A549 (cell line): ENCODE measurements around the gene SLC22A14. TPM values are rescaled to one million over a fixed set of nuclear protein-coding genes. Genes with fewer than 3 reads are reported as not detected.

ENCODE experiments used
- ATAC-seq, 2 experiments: fragments of 200-7000 bp in 1 of 2; fragments of >200 bp in 1 of 2; cut with Nextera tagmentation in 1 of 2; cut with Tn5 transposase in 1 of 2; 3 replicates each; pipeline versions ENCODE4 v1.8.0 to v1.9.1; 2018 to 2020; ENCODE audit warnings: mild to moderate bottlenecking in 1 of 2, moderate library complexity in 1 of 2
- CTCF ChIA-PET: fragments of 300-600 bp; sonication (Branson Sonifier 250); formaldehyde crosslinking; extraction: SDS; loops from one replicate; lab custom pipeline; 2021; ENCODE audit warnings: antibody characterized with exemption, inconsistent platforms; lab: Yijun Ruan, JAX
- POLR2A ChIA-PET: fragments of 350-600 bp; formaldehyde crosslinking; extraction: SDS; loops from one replicate; lab custom pipeline; 2021; ENCODE audit warnings: antibody characterized with exemption, inconsistent platforms; lab: Yijun Ruan, JAX
- DNase-seq, 2 experiments: peaks; one replicate each; pipeline versions ENCODE4 v3.0.0 to v3.0.0-alpha.2; 2011 to 2016; ENCODE audit warnings: low read depth in 1 of 2, low spot score in 1 of 2
- FAIRE-seq: peaks from 2 replicates; lab custom pipeline; 2011; peaks lifted over from hg19 to GRCh38; lab: Jason Lieb, UNC
- H3K27ac ChIP-seq, 2 experiments: fragments of >200 bp; sonication (Bioruptor Twin); formaldehyde crosslinking; 3 replicates each; pipeline ENCODE4 v1.5.1; 2016 to 2017
- H3K4me1 ChIP-seq: fragments of >200 bp; sonication (Bioruptor Twin); formaldehyde crosslinking; 3 replicates; pipeline ENCODE4 v1.6.1; 2016
- H3K4me2 ChIP-seq: fragments of >200 bp; sonication (Bioruptor Twin); formaldehyde crosslinking; 3 replicates; pipeline ENCODE4 v1.6.1; 2016
- H3K4me3 ChIP-seq: fragments of >200 bp; sonication (Bioruptor Twin); formaldehyde crosslinking; 3 replicates; pipeline ENCODE4 v1.5.1; 2016
- H3K9me3 ChIP-seq: fragments of >200 bp; sonication (Bioruptor Twin); formaldehyde crosslinking; 3 replicates; pipeline ENCODE4 v1.6.1; 2016
- CBX2 ChIP-seq: fragments of 200-600 bp; sonication (generic); IDR thresholded peaks from 2 replicates; pipeline ENCODE4 v1.6.1; 2016; ENCODE audit warnings: low read depth, mild to moderate bottlenecking, borderline replicate concordance
- CEBPB ChIP-seq, 2 experiments: fragments of >200 bp in 1 of 2; sonication (Bioruptor Twin) in 1 of 2; formaldehyde crosslinking in 1 of 2; IDR thresholded peaks; 2 replicates each; pipeline ENCODE4 v1.6.1; 2012 to 2016
- CHD2 ChIP-seq: fragments of 150-350 bp; IDR thresholded peaks from 2 replicates; pipeline ENCODE4 v1.6.1; 2014; ENCODE audit warnings: low read length; ENCODE audit not compliant: partially characterized antibody
- EHF ChIP-seq: fragments of 250-450 bp; sonication (Bioruptor Pico); IDR thresholded peaks from 2 replicates; pipeline ENCODE4 v1.5.0; 2020; ENCODE audit warnings: mild to moderate bottlenecking
- ELK1 ChIP-seq: fragments of 150-350 bp; IDR thresholded peaks from 2 replicates; pipeline ENCODE4 v1.6.1; 2014; ENCODE audit warnings: low read depth, mild to moderate bottlenecking, low read length
- FOSB ChIP-seq: fragments of 250-450 bp; sonication (Bioruptor Pico); IDR thresholded peaks from 2 replicates; pipeline ENCODE4 v1.5.0; 2020; ENCODE audit warnings: mild to moderate bottlenecking, moderate library complexity
- FOSL2 ChIP-seq, 2 experiments: fragments of 450-650 bp in 1 of 2; fragments of >200 bp in 1 of 2; sonication (Bioruptor Twin) in 1 of 2; formaldehyde crosslinking; IDR thresholded peaks; 2 replicates each; pipeline versions ENCODE4 v1.5.0 to v1.6.1; 2016 to 2020; ENCODE audit warnings: mild to moderate bottlenecking in 1 of 2, moderate library complexity in 1 of 2
- HMGXB4 ChIP-seq: fragments of 250-450 bp; sonication (Bioruptor Pico); IDR thresholded peaks from 2 replicates; pipeline ENCODE4 v1.5.0; 2021; ENCODE audit warnings: mild to moderate bottlenecking, moderate library complexity, borderline replicate concordance
- HOXA7 ChIP-seq: fragments of 250-450 bp; sonication (Bioruptor Pico); IDR thresholded peaks from 2 replicates; pipeline ENCODE4 v1.5.0; 2020; ENCODE audit warnings: mild to moderate bottlenecking, moderate library complexity
- HOXB13 ChIP-seq: fragments of 250-450 bp; sonication (Bioruptor Pico); IDR thresholded peaks from 2 replicates; pipeline ENCODE4 v1.5.0; 2020; ENCODE audit warnings: low read depth, mild to moderate bottlenecking, moderate library complexity
- HOXB5 ChIP-seq: fragments of 250-450 bp; sonication (Bioruptor Pico); IDR thresholded peaks from 2 replicates; pipeline ENCODE4 v1.5.0; 2020; ENCODE audit warnings: mild to moderate bottlenecking, moderate library complexity
- KDM1A ChIP-seq: fragments of 200-600 bp; sonication (generic); IDR thresholded peaks from 2 replicates; pipeline ENCODE4 v1.6.1; 2016; ENCODE audit warnings: low read depth, mild to moderate bottlenecking
- MYC ChIP-seq: IDR thresholded peaks from 2 replicates; pipeline ENCODE4 v1.6.1; 2012; ENCODE audit warnings: mild to moderate bottlenecking, inconsistent platforms, low read length, improper control_type of control experiment, borderline replicate concordance
- NR3C1 ChIP-seq: fragments of >200 bp; sonication (Bioruptor Twin); formaldehyde crosslinking; IDR thresholded peaks from 3 replicates; pipeline ENCODE4 v1.6.1; 2017
- PBX3 ChIP-seq: IDR thresholded peaks from 2 replicates; pipeline ENCODE4 v1.6.1; 2012
- POLR2A ChIP-seq: IDR thresholded peaks from 2 replicates; pipeline ENCODE4 v1.6.1; 2012; ENCODE audit warnings: mild to moderate bottlenecking, low read length
- REST ChIP-seq: fragments of 200-600 bp; sonication (generic); IDR thresholded peaks from 2 replicates; pipeline ENCODE4 v1.6.1; 2016; ENCODE audit warnings: antibody characterized with exemption, mild to moderate bottlenecking, moderate library complexity
- SMC3 ChIP-seq: fragments of >200 bp; sonication (Bioruptor Twin); formaldehyde crosslinking; IDR thresholded peaks from 3 replicates; pipeline ENCODE4 v1.6.1; 2018; ENCODE audit warnings: inconsistent platforms
- TFCP2L1 ChIP-seq: fragments of 250-450 bp; sonication (Bioruptor Pico); IDR thresholded peaks from 2 replicates; pipeline ENCODE4 v1.5.0; 2021; ENCODE audit warnings: mild to moderate bottlenecking
- USF2 ChIP-seq: fragments of 450-650 bp; IDR thresholded peaks from 2 replicates; pipeline ENCODE4 v1.6.1; 2014; ENCODE audit warnings: antibody characterized with exemption
- WGBS: methylation state at CpG from one replicate; pipeline ENCODE4 v1.1.6; 2017; ENCODE audit errors: missing lambda C conversion rate; 5-methylcytosine and 5-hydroxymethylcytosine counted together
- polyA plus RNA-seq, 4 experiments: library from polyadenylated mRNA; depleted of rRNA in 3 of 4; stranded (reverse); fragments of >200 nt; fragmentation: RNase III in 1 of 4; extraction: RNeasy Plus Mini Kit Qiagen cat#74134 plus additional on column Dnase treatment in 1 of 4; gene quantifications; 2 replicates in 3 of 4; 3 replicates in 1 of 4; pipeline ENCODE4 v1.2.3, GENCODE V29; 2011 to 2017

Gene SLC22A14
- polyA plus RNA-seq, 2 of the 4 experiments (the other 2 are of a cell fraction) = 0.04 TPM; not detected in 1

- no peaks in the 10 kb centered on the region for H3K9me3 ChIP-seq
- POLR2A ChIA-PET = no interaction called here
- no peak overlapping the region for H3K4me2 ChIP-seq
- TF ChIP-seq POLR2A (no peak), TFCP2L1 (no peak), NR3C1 (no peak), CBX2 (no peak), HOXB5 (CRISPR knock-in tag) (no peak), ELK1 (no peak), PBX3 (no peak), HOXA7 (CRISPR knock-in tag) (no peak), FOSL2 (IDR thresholded peaks at IDR 0.05) (no peak), FOSL2 (CRISPR knock-in tag; IDR thresholded peaks at IDR 0.05) (no peak), CEBPB (IDR thresholded peaks at IDR 0.05) (no peak), KDM1A (no peak), HMGXB4 (CRISPR knock-in tag) (no peak), MYC (no peak), SMC3 (no peak), FOSB (CRISPR knock-in tag) (no peak), REST (no peak), EHF (no peak), HOXB13 (no peak), USF2 (no peak), CHD2 (no peak)
- TF ChIP-seq, all 56 proteins: peak for 0
- CTCF ChIA-PET = interaction anchor here (0.9 kb wide), 1 partner anchor 14 kb away, joined by 3 read pairs; no protein-coding TSS in a partner anchor
- no peak overlapping the region for H3K27ac ChIP-seq
- FAIRE-seq (no peak), ATAC-seq (no peak), DNase-seq (no peak)
- H3K4me3 ChIP-seq = no peak overlapping the region
- WGBS = 6% methylated on average over 2 of the region's 2 CpGs
- no peaks in the 10 kb centered on the region for H3K4me1 ChIP-seq
Measured at GRCh38 chr3:38311941-38312340, 29.8 kb downstream of the SLC22A14 start.
